ENCODE results near the gene TMEM81. TPM values are rescaled to one million over a fixed set of nuclear protein-coding genes. Genes with fewer than 3 reads are reported as not detected.

TMEM81 gene
- total RNA-seq, 4 donors from 2014 or later = 0.44 to 3.6 (median 2.3) TPM; not detected in 1

- no peak for DNase-seq (ENCODE audit: low spot score in 2 of 2)
- no peaks in the 10 kb centered on the region for H3K36me3 ChIP-seq
- H3K4me3 ChIP-seq = no peak overlapping the region
- H3K27ac ChIP-seq = no peak overlapping the region
- WGBS, 2 donors = 91 to 92% methylated on average over 5 of the region's 5 CpGs
- no peaks in the 10 kb centered on the region for H3K9me3 ChIP-seq
- H3K27me3 ChIP-seq = no peaks in the 10 kb centered on the region
- peaks cover 0 to 2% (median 0%) of the 10 kb centered on the region in 4 donors for H3K4me1 ChIP-seq
- TF ChIP-seq POLR2A (IDR thresholded peaks at IDR 0.05) (no peak), CTCF (IDR thresholded peaks at IDR 0.05) (no peak), EP300 (IDR thresholded peaks at IDR 0.05) (no peak)
These were observed 31.0 kb downstream of the TMEM81 start for GRCh38 chr1:205053296-205053695.

- TF ChIP-seq POLR2A (IDR thresholded peaks at IDR 0.05) = no peak
- TF ChIP-seq CTCF (IDR thresholded peaks at IDR 0.05) = no peak
- TF ChIP-seq EP300 (IDR thresholded peaks at IDR 0.05) = no peak
- no peak overlapping the region for H3K27ac ChIP-seq
- no peak overlapping the region for H3K4me3 ChIP-seq
- H3K36me3 ChIP-seq = no peaks in the 10 kb centered on the region
- no peaks in the 10 kb centered on the region for H3K9me3 ChIP-seq
- peaks cover 0 to under 1% of the 10 kb centered on the region in 2 donors for H3K27me3 ChIP-seq
- H3K4me1 ChIP-seq = peaks cover 0 to 8% (median 0%) of the 10 kb centered on the region in 4 donors
- no peak for DNase-seq (ENCODE audit: low spot score in 2 of 2)
- 79 to 86% methylated on average over 10 to 11 of the region's 11 CpGs for WGBS, 2 donors
These were observed 31.6 kb downstream of the TMEM81 start for GRCh38 chr1:205052690-205053089.

GRCh38 chr1:205049479-205049878 is 34.8 kb downstream of the TMEM81 start:
- no peaks in the 10 kb centered on the region for H3K36me3 ChIP-seq
- H3K4me3 ChIP-seq = no peak overlapping the region
- 67 to 68% methylated on average over 6 of the region's 6 CpGs for whole genome bisulfite sequencing, 2 donors
- peaks cover 0 to 28% of the 10 kb centered on the region in 2 donors for H3K27me3 ChIP-seq
- DNase-seq (ENCODE audit: low spot score in 2 of 2) = no peak
- peaks cover 0 to 16% (median 0%) of the 10 kb centered on the region in 4 donors for H3K4me1 ChIP-seq
- H3K27ac ChIP-seq = no peak overlapping the region
- no peak for TF ChIP-seq EP300 (IDR thresholded peaks at IDR 0.05)
- no peak for TF ChIP-seq CTCF (IDR thresholded peaks at IDR 0.05)
- no peak for TF ChIP-seq POLR2A (IDR thresholded peaks at IDR 0.05)
- no peaks in the 10 kb centered on the region for H3K9me3 ChIP-seq

- WGBS, 2 donors = 69 to 73% methylated on average over 6 to 9 of the region's 9 CpGs
- no peak for DNase-seq (ENCODE audit: low spot score in 2 of 2)
- H3K4me1 ChIP-seq = peaks cover 0 to 20% (median 0%) of the 10 kb centered on the region in 4 donors
- H3K4me3 ChIP-seq = no peak overlapping the region
- H3K27ac ChIP-seq = peak overlapping the region in 1 of 4 donors; percentile 13
- TF ChIP-seq EP300 (IDR thresholded peaks at IDR 0.05) = no peak
- TF ChIP-seq POLR2A (IDR thresholded peaks at IDR 0.05) = no peak
- TF ChIP-seq CTCF (IDR thresholded peaks at IDR 0.05) = no peak
- no peaks in the 10 kb centered on the region for H3K9me3 ChIP-seq
- H3K27me3 ChIP-seq = peaks cover 0 to 39% of the 10 kb centered on the region in 2 donors
- no peaks in the 10 kb centered on the region for H3K36me3 ChIP-seq
These were observed 35.9 kb downstream of the TMEM81 start for GRCh38 chr1:205048382-205048781.

- no peak for DNase-seq (ENCODE audit: low spot score in 2 of 2)
- TF ChIP-seq CTCF (IDR thresholded peaks at IDR 0.05) (no peak), POLR2A (IDR thresholded peaks at IDR 0.05) (no peak), EP300 (IDR thresholded peaks at IDR 0.05) (no peak)
- no peaks in the 10 kb centered on the region for H3K36me3 ChIP-seq
- H3K27me3 ChIP-seq = peaks cover 0 to 42% of the 10 kb centered on the region in 2 donors
- no peak overlapping the region for H3K4me3 ChIP-seq
- WGBS, 2 donors = 64 to 74% methylated on average over 5 of the region's 5 CpGs
- no peaks in the 10 kb centered on the region for H3K9me3 ChIP-seq
- peaks cover 0 to 26% (median under 1%) of the 10 kb centered on the region in 4 donors for H3K4me1 ChIP-seq
- H3K27ac ChIP-seq = peak overlapping the region in 1 of 4 donors; percentile 13
These were observed 36.5 kb downstream of the TMEM81 start for GRCh38 chr1:205047764-205048231.
